Cardiac fibroblast (primary cell): ENCODE results near the gene AFAP1L1.

Source experiments
- DNase-seq, 2 donors: peaks; one replicate each; pipeline versions ENCODE4 v3.0.0 to v3.0.0-alpha.2; 2010; ENCODE audit warnings: low read depth in 2 of 2
- H3K4me3 ChIP-seq, 2 donors: replicated peaks in 1 of 2; 1 replicate in 1 of 2; 2 replicates in 1 of 2; pipeline ENCODE4 v1.5.1; 2011; ENCODE audit warnings: low read depth in 2 of 2, low read length in 2 of 2, mild to moderate bottlenecking in 2 of 2, moderate library complexity in 1 of 2
- TF ChIP-seq, protein P1 (sequence below): IDR thresholded peaks from one replicate; pipeline ENCODE4 v1.5.1; 2011; ENCODE audit warnings: low read depth, mild to moderate bottlenecking, low read length, inconsistent platforms

Gene AFAP1L1

GRCh38 chr5:149247726-149248125 is 23.9 kb upstream of the AFAP1L1 start:
- no peak overlapping the region for H3K4me3 ChIP-seq
- no peak for DNase-seq
- TF ChIP-seq, protein P1, sequence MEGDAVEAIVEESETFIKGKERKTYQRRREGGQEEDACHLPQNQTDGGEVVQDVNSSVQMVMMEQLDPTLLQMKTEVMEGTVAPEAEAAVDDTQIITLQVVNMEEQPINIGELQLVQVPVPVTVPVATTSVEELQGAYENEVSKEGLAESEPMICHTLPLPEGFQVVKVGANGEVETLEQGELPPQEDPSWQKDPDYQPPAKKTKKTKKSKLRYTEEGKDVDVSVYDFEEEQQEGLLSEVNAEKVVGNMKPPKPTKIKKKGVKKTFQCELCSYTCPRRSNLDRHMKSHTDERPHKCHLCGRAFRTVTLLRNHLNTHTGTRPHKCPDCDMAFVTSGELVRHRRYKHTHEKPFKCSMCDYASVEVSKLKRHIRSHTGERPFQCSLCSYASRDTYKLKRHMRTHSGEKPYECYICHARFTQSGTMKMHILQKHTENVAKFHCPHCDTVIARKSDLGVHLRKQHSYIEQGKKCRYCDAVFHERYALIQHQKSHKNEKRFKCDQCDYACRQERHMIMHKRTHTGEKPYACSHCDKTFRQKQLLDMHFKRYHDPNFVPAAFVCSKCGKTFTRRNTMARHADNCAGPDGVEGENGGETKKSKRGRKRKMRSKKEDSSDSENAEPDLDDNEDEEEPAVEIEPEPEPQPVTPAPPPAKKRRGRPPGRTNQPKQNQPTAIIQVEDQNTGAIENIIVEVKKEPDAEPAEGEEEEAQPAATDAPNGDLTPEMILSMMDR = no peak

DNA sequence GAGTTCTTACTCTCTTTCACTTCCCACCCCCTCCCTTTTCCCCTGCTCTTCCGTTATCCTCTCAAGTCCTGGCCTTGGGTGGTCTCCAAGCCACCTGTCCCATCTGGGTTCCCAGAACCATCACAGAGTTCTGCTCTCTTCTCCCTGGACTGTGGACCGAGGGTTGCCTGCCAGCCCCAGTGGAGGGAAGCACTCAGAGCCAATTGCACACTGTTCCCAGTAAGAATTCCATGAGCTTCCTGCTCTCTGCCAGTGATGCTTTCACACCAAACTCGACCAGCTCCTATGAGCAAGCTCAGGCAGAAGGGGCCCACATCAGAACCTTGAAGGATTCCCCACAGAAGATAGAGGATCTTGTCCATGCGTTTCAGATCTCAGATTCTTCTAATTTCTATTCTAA is 20.1 kb upstream of the AFAP1L1 start:
- no peak overlapping the region for H3K4me3 ChIP-seq
- TF ChIP-seq, protein P1 = no peak
- no peak for DNase-seq

GRCh38 chr5:149254506-149254905 is 17.2 kb upstream of the AFAP1L1 start:
- no peak overlapping the region for H3K4me3 ChIP-seq
- peak in 1 of 2 donors; percentile 25 for DNase-seq
- TF ChIP-seq, protein P1 = no peak

GRCh38 chr5:149256451-149256850 is 15.2 kb upstream of the AFAP1L1 start:
- no peak overlapping the region for H3K4me3 ChIP-seq
- TF ChIP-seq, protein P1 = no peak
- peak in 1 of 2 donors; percentile 69 for DNase-seq

DNA sequence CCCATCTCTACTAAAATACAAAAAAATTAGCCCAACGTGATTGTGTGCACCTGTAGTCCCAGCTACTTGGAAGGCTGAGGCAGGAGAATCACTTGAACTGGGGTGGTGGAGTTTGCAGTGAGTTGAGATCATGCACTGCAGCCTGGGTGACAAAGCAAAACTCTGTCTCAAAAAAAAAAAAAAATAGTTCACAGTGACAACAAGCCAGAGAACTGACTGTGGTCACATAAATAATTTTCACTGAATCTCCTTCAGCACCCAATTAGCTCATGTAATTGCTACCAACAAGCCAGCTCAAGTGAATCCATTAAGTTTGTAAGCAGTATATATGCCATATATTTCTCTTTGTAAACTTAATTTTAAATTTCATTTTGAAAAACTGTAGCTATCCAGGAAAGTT is 14.5 kb upstream of the AFAP1L1 start:
- TF ChIP-seq, protein P1 = no peak
- no peak for DNase-seq
- no peak overlapping the region for H3K4me3 ChIP-seq

- H3K4me3 ChIP-seq = no peak overlapping the region
- peak; percentile 47 to 82 for DNase-seq
- TF ChIP-seq, protein P1 = no peak
Observed at GRCh38 chr5:149257889-149258705, 13.6 kb upstream of the AFAP1L1 start.

GRCh38 chr5:149260761-149261160 is 10.9 kb upstream of the AFAP1L1 start:
- no peak overlapping the region for H3K4me3 ChIP-seq
- DNase-seq = no peak
- TF ChIP-seq, protein P1 = no peak
